Activated gamma-delta T cell (primary cell): ENCODE data around the gene DNAJC3.
"Not testable (repeated sequence)": the region's sequence is repeated elsewhere in the genome, so short reads cannot be mapped to it uniquely, and the experiment has no call there.

Source experiments
- DNase-seq: peaks from one replicate; lab custom pipeline; 2025; lab: John Stamatoyannopoulos, UW

Gene DNAJC3

GRCh38 chr13:95714142-95714832 is 37.3 kb downstream of the DNAJC3 start:
- DNase-seq = no peak

DNA sequence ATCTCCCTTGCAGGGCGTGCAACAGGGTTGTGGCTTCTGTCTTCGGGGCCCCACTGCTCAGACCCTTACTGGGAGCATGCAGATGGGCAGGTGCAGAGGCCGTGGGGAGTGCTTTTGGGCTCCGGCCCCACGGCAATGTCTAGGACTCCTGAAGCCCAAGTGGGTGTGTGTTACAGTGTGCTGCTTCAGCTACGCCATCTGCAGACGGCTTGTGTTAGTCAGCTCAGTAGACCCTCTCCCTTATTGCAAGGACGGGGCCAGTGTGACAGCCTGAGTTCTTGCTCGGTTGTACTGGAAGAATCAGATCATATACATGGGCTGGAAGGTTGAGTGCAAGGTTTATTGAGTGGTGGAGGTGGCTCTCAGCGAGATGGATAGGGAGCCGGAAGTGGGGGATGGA is 39.3 kb downstream of the DNAJC3 start:
- no peak for DNase-seq

GRCh38 chr13:95722241-95722640 is 45.3 kb downstream of the DNAJC3 start:
- DNase-seq = no peak

DNA sequence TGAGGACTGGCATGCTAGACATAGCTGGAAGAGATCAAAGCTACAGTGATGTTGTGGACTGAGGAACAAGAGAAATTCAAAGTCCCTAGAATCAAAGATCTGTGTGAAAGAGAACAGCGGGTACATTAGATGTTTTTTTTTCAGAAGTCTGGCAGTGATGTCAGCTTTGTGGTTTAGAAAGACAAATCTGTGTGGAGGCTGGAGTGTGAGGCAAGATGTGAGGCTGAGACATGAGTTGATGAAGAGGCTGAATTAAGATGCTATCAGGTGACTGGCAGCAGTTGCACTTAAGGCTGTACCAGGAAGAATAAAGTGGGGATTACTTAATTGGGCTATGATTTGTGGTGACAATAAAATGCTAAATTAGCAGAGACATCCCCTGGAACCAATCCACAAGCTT is 46.5 kb downstream of the DNAJC3 start:
- DNase-seq = no peak

DNA sequence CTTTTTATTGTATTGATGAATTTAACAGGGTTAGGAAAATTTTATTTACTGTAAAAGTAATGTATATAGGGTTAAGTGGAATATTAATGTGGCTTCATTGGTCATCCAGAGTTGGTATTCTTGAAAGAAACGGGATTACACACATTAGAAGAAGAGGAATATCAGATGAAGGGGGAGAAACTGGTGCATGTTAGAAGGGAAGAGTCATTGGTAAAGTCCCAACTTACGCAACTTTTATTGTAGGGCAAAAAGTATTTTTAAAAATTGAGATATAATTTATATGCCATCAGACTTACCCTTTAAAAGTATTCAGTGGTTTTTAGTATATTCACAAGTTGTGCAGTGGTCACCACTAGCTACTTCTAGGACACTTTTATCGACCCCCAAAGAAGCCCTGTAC is 47.3 kb downstream of the DNAJC3 start:
- DNase-seq = no peak

DNA sequence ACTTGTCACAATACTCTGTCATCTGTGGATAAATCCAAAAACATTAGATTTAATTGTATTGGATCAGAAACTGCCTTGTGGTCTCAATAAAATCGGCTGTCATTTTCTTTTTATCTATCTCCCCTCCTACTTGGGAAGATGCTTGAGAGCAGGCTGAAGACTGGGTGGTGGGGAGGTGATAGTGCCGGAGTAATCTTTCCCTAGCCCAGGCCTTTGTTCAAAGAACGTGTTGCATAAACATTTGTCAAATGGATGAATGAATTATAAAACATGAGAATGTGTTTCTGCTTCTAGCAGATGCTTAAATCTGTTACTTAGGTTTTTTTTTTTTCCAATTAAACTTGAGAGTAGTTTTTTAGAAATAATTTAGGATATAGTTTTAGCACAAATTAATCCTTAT is 49.9 kb downstream of the DNAJC3 start:
- no peak for DNase-seq

DNA sequence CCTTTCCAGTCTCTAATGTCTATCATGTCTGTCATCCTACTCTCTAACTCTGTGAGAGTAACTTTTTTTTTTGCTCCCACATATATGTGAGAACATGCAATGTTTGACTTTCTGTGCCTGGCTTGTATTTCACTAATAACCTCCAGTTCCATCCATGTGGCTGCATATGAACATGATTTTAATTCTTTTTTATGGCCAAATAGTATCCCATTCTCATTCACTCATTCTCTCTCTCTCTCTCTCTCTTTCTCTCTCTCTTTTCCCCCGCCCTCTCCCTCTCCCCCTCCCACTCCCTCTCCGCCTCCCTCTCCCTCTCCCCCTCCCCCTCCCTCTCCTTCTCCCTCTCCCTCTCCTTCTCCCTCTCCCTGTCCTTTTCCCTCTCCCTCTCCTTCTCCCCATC is 52.0 kb downstream of the DNAJC3 start:
- no peak for DNase-seq

- no peak for DNase-seq
These were observed 57.2 kb downstream of the DNAJC3 start for GRCh38 chr13:95734124-95734523.

DNA sequence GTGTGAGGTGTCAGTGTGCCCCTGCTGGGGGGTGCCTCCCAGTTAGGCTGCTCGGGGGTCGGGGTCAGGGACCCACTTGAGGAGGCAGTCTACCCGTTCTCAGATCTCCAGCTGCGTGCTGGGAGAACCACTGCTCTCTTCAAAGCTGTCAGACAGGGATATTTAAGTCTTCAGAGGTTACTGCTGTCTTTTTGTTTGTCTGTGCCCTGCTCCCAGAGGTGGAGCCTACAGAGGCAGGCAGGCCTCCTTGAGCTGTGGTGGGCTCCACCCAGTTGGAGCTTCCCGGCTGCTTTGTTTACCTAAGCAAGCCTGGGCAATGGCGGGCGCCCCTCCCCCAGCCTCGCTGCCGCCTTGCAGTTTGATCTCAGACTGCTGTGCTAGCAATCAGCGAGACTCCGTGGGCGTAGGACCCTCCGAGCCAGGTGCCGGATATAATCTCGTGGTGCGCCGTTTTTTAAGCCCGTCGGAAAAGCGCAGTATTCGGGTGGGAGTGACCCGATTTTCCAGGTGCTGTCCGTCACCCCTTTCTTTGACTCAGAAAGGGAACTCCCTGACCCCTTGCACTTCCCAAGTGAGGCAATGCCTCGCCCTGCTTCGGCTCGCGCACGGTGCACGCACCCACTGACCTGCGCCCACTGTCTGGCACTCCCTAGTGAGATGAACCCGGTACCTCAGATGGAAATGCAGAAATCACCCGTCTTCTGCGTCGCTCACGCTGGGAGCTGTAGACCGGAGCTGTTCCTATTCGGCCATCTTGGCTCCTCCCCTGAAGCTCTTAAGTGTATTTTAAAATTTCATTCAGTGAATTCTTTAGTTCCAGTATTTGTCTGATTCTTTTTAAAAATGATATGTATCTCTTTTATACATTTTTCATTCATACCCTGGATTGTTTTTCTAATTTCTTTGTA is 63.4 kb downstream of the DNAJC3 start:
- DNase-seq = not testable (repeated sequence)

- no peak for DNase-seq
These were observed 64.0 kb downstream of the DNAJC3 start for GRCh38 chr13:95740979-95741320.

DNA sequence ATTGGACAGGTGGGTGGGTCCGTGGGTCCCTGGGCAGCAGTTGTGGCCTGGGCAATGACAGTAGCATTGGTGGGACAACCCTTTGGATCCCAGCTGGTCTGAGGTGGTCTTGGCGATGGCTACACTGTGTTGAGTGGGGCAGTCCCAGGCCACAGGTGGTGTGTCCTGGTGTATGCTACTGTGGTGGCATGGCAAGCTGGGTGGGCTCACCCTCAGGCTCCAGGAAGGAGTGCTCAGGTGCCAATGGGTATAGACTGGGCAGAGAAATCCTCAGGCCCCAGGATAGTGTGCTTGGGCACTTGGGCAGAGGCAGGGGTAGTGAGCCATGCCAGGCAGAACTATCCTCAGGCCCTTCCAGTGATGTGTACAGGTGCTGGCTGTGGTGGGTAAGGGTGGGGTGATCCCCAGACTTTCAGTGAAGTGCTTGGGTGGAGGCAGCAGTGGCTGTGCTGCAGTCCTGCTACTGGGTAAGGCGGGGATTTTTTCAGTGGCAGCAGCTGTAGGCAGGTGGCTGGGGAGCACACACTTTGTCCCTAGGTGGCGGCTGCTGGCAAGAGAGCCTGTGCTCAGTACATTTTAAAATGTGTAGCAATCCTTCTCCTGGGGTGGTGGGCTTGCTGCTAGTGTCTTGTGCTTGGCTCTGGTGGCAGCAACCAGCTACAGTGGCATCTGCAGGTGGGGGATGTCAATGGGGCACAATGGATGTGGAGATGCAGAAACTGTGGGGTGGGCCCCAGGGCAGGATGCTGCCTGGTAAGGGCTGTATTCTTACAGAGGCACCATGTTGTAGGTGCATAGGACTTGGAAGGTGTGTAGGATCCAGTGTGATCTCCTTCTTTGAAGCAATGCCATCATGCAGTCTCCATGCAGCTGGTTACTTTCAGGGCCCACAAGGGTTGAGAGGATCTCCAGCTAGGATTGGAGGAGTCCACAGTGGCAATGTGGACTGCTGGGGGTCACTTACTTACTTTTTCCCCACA is 64.9 kb downstream of the DNAJC3 start:
- DNase-seq = no peak

DNA sequence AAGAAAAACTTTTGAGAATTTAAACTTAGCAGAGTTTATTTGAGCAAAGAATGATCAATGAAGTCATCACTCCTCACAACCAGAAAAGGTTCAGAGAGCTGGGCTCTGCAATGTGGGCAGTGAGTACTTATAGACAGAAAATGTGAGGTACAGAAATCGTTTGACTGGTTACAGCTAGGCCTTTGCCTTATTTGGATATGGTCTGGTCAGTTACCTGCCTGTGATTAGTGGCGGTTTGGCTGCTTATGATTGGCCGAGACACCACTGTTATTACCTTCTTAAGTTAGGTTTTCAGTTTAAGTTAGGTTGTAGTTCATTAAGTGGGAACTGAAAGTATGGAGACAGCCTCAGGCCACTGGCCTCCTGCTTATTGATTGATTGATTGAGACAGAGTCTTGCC is 66.3 kb downstream of the DNAJC3 start:
- no peak for DNase-seq

GRCh38 chr13:95745289-95745688 is 68.3 kb downstream of the DNAJC3 start:
- no peak for DNase-seq

DNA sequence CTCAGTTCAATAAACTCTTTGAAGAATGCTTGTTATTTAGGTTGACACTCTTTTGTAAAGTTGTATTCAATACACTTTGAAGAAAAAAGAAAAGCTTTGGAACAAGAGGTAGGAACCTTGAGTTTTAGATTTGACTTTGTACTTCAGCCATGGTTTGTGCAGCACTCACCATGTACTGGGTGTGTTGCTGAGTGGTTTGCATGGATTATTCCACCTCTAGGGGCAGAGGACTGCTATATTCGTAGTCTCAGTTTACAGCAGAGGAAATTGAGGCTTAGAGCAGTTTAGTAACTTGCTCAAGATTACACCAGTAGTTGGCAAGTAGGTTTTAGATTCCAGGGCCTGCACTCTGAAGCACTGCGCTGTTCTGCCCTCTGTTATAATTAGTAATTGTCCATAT is 68.8 kb downstream of the DNAJC3 start:
- DNase-seq = no peak

- DNase-seq = no peak
These were observed 72.6 kb downstream of the DNAJC3 start for GRCh38 chr13:95749545-95749944.

DNA sequence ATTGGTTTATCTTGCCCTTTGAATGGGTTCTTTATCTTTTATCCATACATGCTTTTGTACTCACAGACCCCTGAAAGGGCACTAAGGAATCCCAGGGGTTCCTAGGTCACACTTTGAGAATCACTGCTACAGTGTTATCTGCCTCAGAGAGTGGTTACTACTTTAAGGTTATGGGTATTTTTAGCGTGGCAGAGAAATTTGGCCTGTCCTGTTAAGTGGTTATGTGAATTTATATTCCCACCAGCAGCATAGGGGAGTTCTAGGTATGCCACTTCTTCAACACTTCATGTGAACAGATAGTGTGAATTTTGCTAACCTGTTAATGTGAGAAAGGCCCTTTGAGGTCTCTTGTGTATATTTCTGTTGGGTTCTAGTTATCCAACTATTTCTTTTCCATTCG is 75.7 kb downstream of the DNAJC3 start:
- no peak for DNase-seq

DNA sequence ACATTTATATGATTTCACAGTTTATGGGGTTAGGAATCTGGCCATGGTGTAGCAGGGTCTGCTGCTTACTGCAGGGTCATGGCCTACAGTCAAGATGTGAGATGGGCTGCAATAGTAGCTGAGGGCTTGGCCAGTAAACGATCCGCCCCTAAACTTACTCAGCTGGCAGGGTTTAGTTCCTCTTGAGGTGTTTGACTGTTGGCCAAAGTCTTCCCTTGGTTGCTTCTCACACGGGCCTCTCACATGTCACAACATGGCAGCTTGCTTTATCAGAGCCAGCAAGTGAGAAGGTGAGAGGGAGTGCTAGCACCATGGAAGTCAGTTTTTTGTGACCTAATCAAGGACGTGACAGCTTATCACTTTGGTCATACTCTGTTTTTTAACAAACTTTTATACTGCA is 77.1 kb downstream of the DNAJC3 start:
- DNase-seq = no peak

- no peak for DNase-seq
These were observed 79.1 kb downstream of the DNAJC3 start for GRCh38 chr13:95756072-95756471.

GRCh38 chr13:95762626-95763025 is 85.7 kb downstream of the DNAJC3 start:
- DNase-seq = not testable (repeated sequence)

- no peak for DNase-seq
These were observed 86.7 kb downstream of the DNAJC3 start for GRCh38 chr13:95763601-95764000.

- DNase-seq = no peak
These were observed 95.0 kb downstream of the DNAJC3 start for GRCh38 chr13:95771905-95772304.

GRCh38 chr13:95779522-95779921 is 102.6 kb downstream of the DNAJC3 start:
- no peak for DNase-seq
